Measurements from ENCODE around the gene SAMD11. TPM values are rescaled to one million over a fixed set of nuclear protein-coding genes. Genes with fewer than 3 reads are reported as not detected.

Gene SAMD11
- total RNA-seq, 1 donor from 2014 or later = 6.0 TPM

DNA sequence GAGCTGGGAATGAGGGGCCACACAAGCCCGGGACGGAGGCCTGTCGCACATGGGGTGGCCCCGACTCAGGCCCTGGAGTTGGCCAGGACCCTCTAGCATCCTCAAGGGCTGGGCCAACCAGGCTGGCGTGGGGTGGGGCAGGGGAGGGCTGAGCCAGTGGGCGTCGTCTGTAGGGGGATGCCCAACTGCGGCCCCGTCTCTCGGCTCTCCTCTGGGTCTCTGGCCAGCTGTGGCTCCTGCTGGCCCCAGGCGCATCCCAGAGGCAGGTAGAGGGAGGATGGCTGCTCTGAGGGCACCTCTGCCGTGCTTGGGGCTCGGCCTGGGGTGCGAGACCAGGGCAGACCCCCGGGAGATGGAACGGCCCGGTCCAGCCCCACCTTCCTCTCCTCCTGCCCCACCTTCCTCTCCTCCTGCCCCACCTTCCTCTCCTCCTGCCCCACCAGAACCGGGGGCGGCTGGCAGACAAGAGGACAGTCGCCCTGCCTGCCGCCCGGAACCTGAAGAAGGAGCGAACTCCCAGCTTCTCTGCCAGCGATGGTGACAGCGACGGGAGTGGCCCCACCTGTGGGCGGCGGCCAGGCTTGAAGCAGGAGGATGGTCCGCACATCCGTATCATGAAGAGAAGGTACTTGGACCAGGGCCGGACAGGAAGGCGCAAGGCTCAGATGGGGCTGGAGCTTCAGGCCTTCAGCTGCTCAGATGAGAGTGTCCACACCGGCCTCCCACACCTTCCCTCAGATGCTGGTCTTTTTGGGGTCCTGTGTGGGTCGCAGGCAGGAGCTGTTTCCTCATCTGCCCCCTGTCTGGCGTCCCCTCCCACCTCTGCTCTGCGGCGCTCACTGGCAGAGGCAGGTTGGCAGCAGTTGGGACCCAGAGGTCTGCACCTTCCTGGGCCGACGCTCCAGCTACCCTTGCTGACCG, 6.2 kb downstream of the SAMD11 start:
- Histone ChIP-seq H3K36me3 (no peaks in the 10 kb centered on the region), H3K9me3 (no peaks in the 10 kb centered on the region), H3K27ac (no peak overlapping the region), H3K27me3 (peaks cover 35% of the 10 kb centered on the region), H3K4me3 (no peak overlapping the region), H3K4me1 (peaks cover 8% of the 10 kb centered on the region)
- no peak for ATAC-seq
- TF ChIP-seq, protein P1, sequence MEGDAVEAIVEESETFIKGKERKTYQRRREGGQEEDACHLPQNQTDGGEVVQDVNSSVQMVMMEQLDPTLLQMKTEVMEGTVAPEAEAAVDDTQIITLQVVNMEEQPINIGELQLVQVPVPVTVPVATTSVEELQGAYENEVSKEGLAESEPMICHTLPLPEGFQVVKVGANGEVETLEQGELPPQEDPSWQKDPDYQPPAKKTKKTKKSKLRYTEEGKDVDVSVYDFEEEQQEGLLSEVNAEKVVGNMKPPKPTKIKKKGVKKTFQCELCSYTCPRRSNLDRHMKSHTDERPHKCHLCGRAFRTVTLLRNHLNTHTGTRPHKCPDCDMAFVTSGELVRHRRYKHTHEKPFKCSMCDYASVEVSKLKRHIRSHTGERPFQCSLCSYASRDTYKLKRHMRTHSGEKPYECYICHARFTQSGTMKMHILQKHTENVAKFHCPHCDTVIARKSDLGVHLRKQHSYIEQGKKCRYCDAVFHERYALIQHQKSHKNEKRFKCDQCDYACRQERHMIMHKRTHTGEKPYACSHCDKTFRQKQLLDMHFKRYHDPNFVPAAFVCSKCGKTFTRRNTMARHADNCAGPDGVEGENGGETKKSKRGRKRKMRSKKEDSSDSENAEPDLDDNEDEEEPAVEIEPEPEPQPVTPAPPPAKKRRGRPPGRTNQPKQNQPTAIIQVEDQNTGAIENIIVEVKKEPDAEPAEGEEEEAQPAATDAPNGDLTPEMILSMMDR (IDR thresholded peaks at IDR 0.05) = no peak
- no peak for DNase-seq
- intact Hi-C loops (cut with DNase I) = no loop called here

DNA sequence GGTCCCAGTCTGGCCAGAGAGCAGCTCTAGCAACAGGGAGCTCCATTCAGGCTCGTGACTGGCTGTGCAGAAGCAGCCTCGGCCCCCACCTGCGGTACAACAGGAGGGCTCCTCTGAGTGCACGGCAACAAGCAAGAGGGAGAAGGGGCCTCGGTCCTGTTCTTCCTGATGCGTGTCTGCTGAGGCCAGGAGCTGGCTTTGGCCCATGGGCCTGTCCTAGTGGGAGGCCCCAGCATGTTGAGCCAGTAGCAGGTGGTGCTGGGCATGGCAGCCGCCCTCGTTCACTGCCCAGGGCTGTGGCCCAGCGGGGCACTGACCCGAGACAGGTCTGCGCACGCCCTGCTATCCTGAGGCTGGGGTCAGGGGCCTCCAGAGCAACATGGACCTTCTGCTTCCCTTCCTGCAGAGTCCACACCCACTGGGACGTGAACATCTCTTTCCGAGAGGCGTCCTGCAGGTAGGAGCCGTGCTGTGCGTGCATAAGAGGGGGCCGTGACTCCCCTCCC, 7.0 kb downstream of the SAMD11 start:
- Histone ChIP-seq H3K4me1 (peaks cover 3% of the 10 kb centered on the region), H3K36me3 (no peaks in the 10 kb centered on the region), H3K27ac (no peak overlapping the region), H3K9me3 (no peaks in the 10 kb centered on the region), H3K4me3 (no peak overlapping the region), H3K27me3 (peaks cover 36% of the 10 kb centered on the region)
- intact Hi-C loops (cut with DNase I) = no loop called here
- TF ChIP-seq, protein P1 (IDR thresholded peaks at IDR 0.05) = no peak
- DNase-seq (no peak), ATAC-seq (no peak)

DNA sequence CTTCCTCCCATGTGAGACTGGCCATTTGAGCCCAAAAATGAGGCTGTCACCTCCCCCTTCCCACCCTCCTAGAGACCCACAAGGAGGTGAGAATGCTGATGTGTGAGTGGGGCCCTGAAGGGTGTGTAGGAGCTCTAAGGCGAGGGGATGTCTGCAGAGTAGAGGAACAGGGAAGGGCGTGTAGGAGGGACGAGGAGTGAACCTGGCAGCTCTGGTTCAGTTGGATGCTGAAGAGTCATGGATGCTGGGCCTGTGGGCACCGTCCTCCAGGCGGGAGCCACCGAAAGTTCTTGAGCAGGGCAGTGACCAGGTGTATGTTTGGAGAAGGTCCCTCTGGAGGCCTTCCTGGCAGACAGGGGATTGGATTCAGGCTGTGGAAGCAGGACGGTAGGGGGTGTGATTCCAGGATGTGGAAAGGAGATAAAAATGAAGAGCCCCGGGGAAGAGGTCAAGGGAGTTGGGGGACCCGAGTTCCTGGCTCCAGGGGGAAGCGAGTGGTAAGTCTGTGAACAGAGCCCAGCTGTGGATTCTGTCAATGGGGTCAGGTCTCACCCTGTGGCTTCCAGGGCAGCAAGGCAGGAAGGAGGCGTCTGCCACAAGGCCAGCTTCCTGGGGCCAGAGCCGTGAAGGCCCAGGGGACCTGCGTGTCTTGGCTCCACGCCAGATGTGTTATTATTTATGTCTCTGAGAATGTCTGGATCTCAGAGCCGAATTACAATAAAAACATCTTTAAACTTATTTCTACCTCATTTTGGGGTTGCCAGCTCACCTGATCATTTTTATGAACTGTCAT, 7.9 kb downstream of the SAMD11 start:
- TF ChIP-seq, protein P1 (IDR thresholded peaks at IDR 0.05) = no peak
- H3K27me3 ChIP-seq = peaks cover 36% of the 10 kb centered on the region
- no peaks in the 10 kb centered on the region for H3K36me3 ChIP-seq
- no peak overlapping the region for H3K27ac ChIP-seq
- H3K4me3 ChIP-seq = no peak overlapping the region
- DNase-seq (no peak), ATAC-seq (no peak)
- intact Hi-C loops (cut with DNase I) = no loop called here
- no peaks in the 10 kb centered on the region for H3K4me1 ChIP-seq
- no peaks in the 10 kb centered on the region for H3K9me3 ChIP-seq

DNA sequence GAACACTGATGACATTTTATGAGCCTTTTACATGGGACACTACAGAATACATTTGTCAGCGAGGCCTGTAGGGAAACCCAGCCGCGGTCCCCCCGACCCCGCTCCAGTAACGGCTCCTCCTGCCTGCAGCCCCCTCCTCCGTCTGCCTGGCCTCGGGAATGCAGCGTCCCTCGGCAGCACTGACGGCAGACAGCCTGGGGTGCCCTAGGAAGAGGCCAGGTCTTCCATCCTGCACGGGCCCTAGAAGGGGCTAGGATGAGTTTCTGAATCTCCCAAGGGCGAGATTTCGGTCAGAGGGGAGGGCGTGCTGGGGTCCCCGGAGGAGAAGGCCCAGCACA, 8.4 kb downstream of the SAMD11 start:
- intact Hi-C loops (cut with DNase I) = no loop called here
- no peak for DNase-seq
- H3K4me3 ChIP-seq = no peak overlapping the region
- no peaks in the 10 kb centered on the region for H3K36me3 ChIP-seq
- no peaks in the 10 kb centered on the region for H3K9me3 ChIP-seq
- H3K27ac ChIP-seq = no peak overlapping the region
- peaks cover 36% of the 10 kb centered on the region for H3K27me3 ChIP-seq
- TF ChIP-seq, protein P1 (IDR thresholded peaks at IDR 0.05) = no peak
- no peaks in the 10 kb centered on the region for H3K4me1 ChIP-seq
- no peak for ATAC-seq

DNA sequence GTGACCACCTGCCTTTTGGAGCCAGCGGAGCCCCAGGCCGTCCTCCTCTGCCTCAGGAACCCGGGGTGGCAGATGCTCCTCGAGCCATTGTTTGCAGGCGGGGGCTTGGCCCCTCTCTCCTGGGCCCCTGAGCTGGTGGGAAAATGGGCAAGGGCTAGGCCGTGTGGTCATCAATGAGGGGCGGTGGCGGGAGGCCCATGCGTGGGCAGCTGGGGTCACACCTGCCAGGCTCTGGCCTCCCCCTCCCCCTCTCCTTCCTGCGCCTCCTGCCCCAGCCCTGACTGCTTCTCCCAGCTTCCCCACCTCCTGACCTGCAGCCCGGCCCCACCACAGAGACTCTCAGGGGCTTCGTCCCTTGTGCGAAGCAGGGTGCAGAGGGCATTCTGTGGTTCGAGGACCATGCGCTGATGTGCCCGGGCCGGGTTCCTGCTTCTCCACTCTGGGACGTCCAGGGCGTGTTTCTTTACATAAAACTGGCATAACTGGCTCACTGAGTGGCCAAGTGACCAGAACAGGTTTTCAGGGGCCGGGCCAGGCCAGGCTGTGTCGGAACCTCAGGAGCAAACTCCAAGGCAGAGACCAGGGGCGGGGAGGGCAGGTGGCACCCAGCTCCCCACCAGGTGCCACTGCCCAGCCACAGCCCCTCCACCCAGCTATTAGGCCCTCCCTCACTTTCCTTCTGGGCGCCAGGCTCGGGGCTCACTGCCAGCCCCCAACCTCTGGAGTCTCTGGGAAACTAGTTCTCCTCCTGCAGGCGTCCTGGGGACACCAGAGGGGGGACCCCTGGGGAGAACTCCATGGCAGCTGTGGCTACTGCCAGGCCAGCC, 9.3 kb downstream of the SAMD11 start:
- intact Hi-C loops (cut with DNase I) = no loop called here
- ATAC-seq = peak; percentile 79
- Histone ChIP-seq H3K4me3 (no peak overlapping the region), H3K27ac (no peak overlapping the region), H3K4me1 (no peaks in the 10 kb centered on the region), H3K27me3 (peaks cover 37% of the 10 kb centered on the region), H3K9me3 (no peaks in the 10 kb centered on the region), H3K36me3 (no peaks in the 10 kb centered on the region)
- peak; percentile 85 for DNase-seq
- TF ChIP-seq, protein P1 (IDR thresholded peaks at IDR 0.05) = no peak
